Measurements from ENCODE around the gene SH3RF1.

Gene SH3RF1

GRCh38 chr4:169102026-169102425, 168.7 kb downstream of the SH3RF1 start:
- DNase-seq (ENCODE audit: low spot score) = no peak

GRCh38 chr4:169100670-169101101, 170.1 kb downstream of the SH3RF1 start:
- DNase-seq (ENCODE audit: low spot score) = no peak

- DNase-seq (ENCODE audit: low spot score) = no peak
Observed at GRCh38 chr4:169099771-169100180, 171.0 kb downstream of the SH3RF1 start.

DNA sequence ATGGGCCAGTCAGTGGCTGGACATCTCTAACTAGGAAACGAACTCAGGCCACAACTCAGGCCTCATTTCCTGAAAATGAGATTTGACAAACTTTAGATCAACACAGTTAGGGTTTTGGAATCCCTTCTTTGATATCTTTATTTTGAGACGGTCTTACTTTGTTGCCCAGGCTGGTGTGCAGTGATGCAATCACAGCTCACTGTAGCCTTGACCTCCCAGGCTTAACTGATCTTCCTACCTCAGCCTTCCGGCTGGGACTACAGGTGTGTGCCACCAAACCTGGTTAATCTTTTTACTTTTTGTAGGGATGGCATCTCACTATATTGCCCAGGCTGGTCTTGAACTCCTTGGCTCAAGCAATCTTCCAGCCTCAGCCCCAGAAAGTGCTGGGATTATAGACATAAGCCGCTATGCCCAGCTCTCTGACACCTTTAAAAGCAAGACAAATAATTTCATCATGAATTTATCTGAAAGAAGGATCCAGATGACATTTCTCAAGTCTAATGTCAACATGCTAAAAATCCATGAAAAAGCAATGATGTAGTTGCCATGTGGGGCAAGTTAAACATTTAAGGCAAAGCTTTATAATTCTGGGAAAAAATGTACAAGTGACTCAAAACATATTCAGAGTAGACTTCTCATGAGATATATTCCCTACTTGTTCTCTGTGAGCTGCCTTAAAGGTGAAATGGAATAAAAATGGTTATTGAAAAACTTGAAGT, 171.6 kb downstream of the SH3RF1 start:
- no peak for DNase-seq (ENCODE audit: low spot score)

DNA sequence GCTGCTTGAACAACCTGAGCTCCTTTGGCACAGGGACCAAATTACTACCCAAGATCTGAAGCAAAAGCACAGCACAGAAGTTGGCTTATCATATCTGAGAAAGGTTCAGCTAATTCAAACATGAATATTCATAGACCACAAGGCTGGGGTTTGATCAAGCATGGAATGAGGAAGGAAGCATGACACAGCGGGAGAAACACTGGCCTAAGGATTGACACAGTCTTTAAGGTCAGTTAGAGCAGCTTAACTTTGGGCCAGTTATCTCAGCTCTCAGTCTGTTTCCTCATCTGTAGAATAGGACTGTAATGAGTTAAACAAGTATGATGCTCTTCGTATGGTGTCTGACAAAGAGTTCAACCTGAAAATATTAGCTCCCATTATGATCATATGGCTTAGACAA, 172.2 kb downstream of the SH3RF1 start:
- DNase-seq (ENCODE audit: low spot score) = peak; percentile 24

- no peak for DNase-seq (ENCODE audit: low spot score)
Observed at GRCh38 chr4:169098054-169098497, 172.7 kb downstream of the SH3RF1 start.

GRCh38 chr4:169096221-169096620, 174.5 kb downstream of the SH3RF1 start:
- DNase-seq (ENCODE audit: low spot score) = no peak

GRCh38 chr4:169094656-169095231, 176.0 kb downstream of the SH3RF1 start:
- no peak for DNase-seq (ENCODE audit: low spot score)

- DNase-seq (ENCODE audit: low spot score) = no peak
Observed at GRCh38 chr4:169092889-169093522, 177.8 kb downstream of the SH3RF1 start.

DNA sequence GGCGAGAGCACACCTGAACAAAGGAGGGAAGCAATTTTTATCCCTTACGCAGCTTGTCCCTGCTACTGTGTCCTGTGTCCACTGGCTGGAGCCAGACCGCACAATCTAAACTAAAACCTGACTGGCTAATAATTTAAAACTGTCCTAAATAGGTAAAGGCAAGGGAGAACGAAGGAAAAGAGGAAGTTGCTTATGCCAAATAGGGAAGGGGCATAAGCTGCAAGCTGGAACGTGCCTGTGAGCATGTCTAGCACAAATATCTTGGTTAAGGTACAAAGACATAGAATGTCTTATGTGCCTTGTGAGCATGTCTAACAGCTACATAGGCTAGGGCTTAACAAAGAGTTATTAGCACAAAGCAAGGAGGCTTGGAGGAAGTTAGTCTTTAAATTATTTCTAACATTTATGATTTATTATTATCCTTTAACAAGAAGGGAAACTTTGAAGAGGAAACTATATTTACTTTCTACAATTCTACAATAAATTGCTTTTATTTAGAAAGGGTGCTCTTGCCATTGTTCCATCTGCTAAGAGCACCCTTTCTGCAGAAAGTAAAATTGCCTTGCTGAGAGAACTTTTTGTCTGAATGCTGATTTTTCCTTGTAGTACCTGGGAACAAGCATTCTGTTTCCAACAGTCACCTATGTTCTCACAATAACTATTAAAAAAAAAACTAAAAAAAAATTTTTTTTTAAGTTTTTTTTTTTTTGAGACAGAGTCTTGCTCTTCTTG, 180.1 kb downstream of the SH3RF1 start:
- no peak for DNase-seq (ENCODE audit: low spot score)

- no peak for DNase-seq (ENCODE audit: low spot score)
Observed at GRCh38 chr4:169089004-169089403, 181.8 kb downstream of the SH3RF1 start.

- no peak for DNase-seq (ENCODE audit: low spot score)
Observed at GRCh38 chr4:169084954-169085353, 185.8 kb downstream of the SH3RF1 start.

DNA sequence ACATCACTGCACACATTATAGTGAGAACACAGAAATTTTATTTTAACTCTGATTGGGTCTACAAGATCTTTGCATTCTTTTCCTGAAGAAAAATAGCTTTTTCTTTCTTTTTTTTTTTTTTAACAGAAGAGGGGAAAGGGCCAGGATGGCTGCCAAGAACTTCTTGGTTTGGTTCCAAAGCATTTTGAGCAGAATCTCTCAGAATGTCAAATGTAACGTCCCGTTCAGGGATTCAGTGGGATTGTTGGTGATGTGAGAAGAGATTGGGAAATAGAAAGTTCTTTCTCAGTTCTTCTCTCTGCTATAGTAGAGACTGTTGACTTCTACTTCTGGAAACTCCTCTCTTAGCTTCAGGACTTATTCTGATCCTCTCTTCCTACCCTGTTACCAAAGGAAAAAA, 189.8 kb downstream of the SH3RF1 start:
- DNase-seq (ENCODE audit: low spot score) = peak; percentile 27

DNA sequence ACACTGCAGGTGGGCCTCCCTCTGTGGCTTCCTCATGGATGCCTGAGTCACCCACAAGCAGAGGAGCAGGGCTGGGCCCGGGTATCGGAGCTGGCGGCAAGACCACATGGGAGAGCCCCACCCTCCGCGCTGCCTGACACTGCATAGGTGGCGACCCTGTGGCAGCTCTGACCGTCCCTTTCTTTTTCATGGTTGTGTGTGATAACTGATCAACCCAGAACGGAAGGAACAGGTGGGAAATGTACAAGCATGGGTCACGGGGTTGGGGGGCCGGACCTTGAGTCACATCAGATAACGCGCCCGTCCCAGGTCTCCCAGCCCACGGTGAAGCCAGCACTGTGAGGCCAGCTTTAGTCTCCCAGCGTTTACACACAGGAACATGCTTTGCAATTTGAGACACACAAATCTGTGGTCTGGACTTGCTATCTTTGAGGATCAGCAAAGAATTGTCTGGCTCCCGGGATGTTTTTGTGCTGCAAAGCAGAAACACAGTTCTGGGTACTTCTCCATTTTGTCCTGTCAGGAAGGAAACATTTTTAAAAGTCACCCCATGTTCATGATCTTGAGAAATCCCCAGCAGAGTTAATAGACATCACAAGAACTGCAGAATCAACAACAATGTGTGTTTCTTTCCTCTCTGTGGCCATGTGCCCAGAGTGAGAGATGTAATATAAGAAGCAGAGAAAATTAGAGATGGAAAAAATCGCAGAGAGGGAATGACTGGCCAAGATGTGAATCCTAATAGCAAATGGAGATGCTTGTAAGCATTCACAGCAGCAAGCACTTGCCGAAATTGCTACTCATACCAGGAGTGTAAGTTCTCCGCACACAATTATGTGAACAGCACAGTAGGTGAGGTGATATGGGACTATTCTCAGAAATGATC, 190.6 kb downstream of the SH3RF1 start:
- DNase-seq (ENCODE audit: low spot score) = no peak

DNA sequence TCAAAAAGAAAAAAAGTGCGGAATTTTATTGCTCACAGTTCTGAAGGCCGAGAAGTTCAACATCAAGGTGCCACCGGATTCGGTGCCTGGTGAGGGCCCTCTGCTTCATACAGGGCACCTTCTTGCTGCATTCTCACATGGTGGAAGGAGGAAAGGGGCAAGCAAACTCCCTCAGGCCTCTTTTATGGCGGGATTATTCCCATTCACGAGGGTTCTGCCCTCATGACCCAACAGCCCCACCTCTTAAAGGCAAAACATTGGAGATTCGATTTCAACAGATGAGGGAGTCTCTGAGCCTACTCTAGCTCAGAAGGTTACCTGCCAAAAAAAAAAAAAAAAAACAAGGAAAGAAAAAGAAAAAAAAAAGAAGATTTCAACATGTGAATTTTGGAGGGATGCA, 196.6 kb downstream of the SH3RF1 start:
- DNase-seq (ENCODE audit: low spot score) = no peak

- no peak for DNase-seq (ENCODE audit: low spot score)
Observed at GRCh38 chr4:169071747-169072146, 199.0 kb downstream of the SH3RF1 start.

DNA sequence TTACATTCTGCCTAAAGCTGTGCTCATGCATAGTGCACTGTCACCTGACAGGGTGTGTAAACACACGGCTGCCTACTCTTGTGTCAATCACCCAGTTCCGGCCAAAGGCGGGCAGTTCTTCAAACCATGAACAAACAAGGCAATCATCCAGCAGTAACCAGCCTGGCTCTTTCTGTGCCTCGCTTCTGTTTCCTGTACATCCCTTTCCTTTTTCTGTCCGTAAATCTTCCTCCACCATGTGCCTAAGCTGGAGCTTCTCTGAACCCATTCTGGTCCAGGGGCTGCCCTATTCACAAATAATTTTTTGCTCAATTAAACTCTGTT, 199.9 kb downstream of the SH3RF1 start:
- DNase-seq (ENCODE audit: low spot score) = no peak

- peak; percentile 67 for DNase-seq (ENCODE audit: low spot score)
Observed at GRCh38 chr4:169070071-169070894, 200.5 kb downstream of the SH3RF1 start.

- DNase-seq (ENCODE audit: low spot score) = no peak
Observed at GRCh38 chr4:169068423-169068822, 202.3 kb downstream of the SH3RF1 start.

GRCh38 chr4:169066934-169067333, 203.8 kb downstream of the SH3RF1 start:
- DNase-seq (ENCODE audit: low spot score) = no peak

GRCh38 chr4:169064296-169064695, 206.5 kb downstream of the SH3RF1 start:
- DNase-seq (ENCODE audit: low spot score) = no peak

All from hepatic stellate cell (primary cell).